HepG2 (cell line): Measurements from ENCODE around the gene ARHGAP22.

Experiments
- CBFB ChIP-seq: sonication (generic); formaldehyde crosslinking; IDR thresholded peaks from 2 replicates; pipeline ENCODE4 v1.4.0; 2020; ENCODE audit warnings: missing genetic modification reagents
- POLR2A ChIP-seq, 2 experiments: IDR thresholded peaks; 2 replicates each; pipeline ENCODE4 v1.6.1; 2011; ENCODE audit warnings: low read depth in 2 of 2, low read length in 2 of 2, mild to moderate bottlenecking in 1 of 2, moderate library complexity in 1 of 2; ENCODE audit not compliant: insufficient read depth in 1 of 2
- SP1 ChIP-seq, 2 experiments: fragments of 450-650 bp in 1 of 2; sonication (generic) in 1 of 2; formaldehyde crosslinking in 1 of 2; IDR thresholded peaks; 2 replicates each; pipeline versions ENCODE4 v1.4.0 to v1.6.1; 2016 to 2020; ENCODE audit warnings: missing genetic modification reagents in 1 of 2
- THAP8 ChIP-seq: sonication (generic); formaldehyde crosslinking; IDR thresholded peaks from 2 replicates; pipeline ENCODE4 v1.5.1; 2020; ENCODE audit warnings: missing genetic modification reagents, mild to moderate bottlenecking, borderline replicate concordance

DNA sequence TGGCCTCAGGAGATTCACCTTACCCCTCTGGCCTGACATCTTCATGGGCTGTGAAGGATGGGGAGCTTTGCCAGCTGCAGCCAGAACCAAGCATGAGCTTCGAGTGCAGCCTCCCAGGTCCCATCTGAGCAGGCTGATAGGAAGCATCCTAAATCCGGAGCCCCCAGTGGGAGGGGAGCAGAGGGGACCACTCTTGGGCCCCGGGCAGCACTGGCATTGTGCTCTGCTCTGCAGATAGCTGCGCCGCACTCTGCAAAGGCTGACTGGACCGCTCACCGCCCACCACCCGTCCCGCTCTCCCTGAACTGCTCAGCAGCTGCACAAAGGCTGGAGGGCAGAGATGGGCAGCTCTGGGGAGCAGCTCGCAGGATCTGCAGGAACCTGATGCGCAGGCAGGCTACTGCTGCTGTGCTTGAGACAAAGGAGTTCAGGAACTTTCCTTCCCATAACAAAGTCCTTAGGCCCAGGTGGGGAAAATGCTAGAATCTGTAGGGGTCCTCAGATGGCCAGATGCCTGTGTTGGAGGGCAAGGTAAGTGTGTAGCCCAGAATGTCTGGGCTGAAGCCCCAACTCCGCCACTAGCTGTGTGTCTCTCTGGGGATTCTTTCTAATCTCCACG is 51.8 kb downstream of the ARHGAP22 start:
- TF ChIP-seq SP1 (IDR thresholded peaks at IDR 0.05): no peak
- no peak for TF ChIP-seq SP1 (CRISPR knock-in tag; IDR thresholded peaks at IDR 0.05)
- no peak for TF ChIP-seq CBFB
- TF ChIP-seq POLR2A (IDR thresholded peaks at IDR 0.05; ENCODE audit: insufficient read depth in 1 of 2, low read depth in 2 of 2, low read length in 2 of 2): no peak
- TF ChIP-seq THAP8: no peak
